ENCODE data around the gene OPN1LW.
A peak's percentile ranks its signal among the peaks of the same experiment; 100 is the strongest.

OPN1LW gene

DNA sequence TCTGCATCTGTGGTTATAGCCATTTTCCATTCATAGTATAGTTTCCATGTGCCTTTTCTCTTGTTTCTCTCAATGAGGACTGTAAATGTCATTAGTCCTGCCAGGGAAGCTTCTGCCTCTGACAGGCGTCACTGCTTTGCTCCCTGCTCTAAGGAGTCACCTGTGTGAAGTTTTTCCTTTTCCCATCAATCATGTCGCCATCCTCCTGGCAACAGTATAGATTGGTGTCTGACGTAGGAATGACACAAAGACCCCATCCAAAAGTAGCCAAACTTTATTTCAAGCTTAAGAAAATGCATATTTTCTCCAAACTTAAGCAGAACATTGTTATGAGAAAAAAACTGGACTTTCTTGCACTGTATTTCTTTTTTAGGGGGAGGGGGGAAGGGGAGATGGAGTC is 23.5 kb upstream of the OPN1LW start:
- no peaks in the 10 kb centered on the region for H3K27me3 ChIP-seq (ENCODE audit: low read depth)
- no peaks in the 10 kb centered on the region for H3K36me3 ChIP-seq (replicated peaks)
- in situ Hi-C loops (cut with MboI; ENCODE audit: low sequenced_read_pairs) = no loop called here
- no peak overlapping the region for H3K4me3 ChIP-seq
- DNase-seq (ENCODE audit: low spot score in 2 of 2) = no peak
- H3K4me1 ChIP-seq = no peaks in the 10 kb centered on the region
- no peaks in the 10 kb centered on the region for H3K9me3 ChIP-seq

GRCh38 chrX:154121207-154121606 is 22.8 kb upstream of the OPN1LW start:
- in situ Hi-C loops (cut with MboI; ENCODE audit: low sequenced_read_pairs) = no loop called here
- DNase-seq (ENCODE audit: low spot score in 2 of 2) = no peak
- no peaks in the 10 kb centered on the region for H3K27me3 ChIP-seq (ENCODE audit: low read depth)
- H3K9me3 ChIP-seq = no peaks in the 10 kb centered on the region
- no peaks in the 10 kb centered on the region for H3K36me3 ChIP-seq (replicated peaks)
- H3K4me1 ChIP-seq = no peaks in the 10 kb centered on the region
- no peak overlapping the region for H3K4me3 ChIP-seq

- in situ Hi-C loops (cut with MboI; ENCODE audit: low sequenced_read_pairs) = no loop called here
- H3K9me3 ChIP-seq = no peaks in the 10 kb centered on the region
- no peak for DNase-seq (ENCODE audit: low spot score in 2 of 2)
- H3K36me3 ChIP-seq (replicated peaks) = no peaks in the 10 kb centered on the region
- no peak overlapping the region for H3K4me3 ChIP-seq
- H3K4me1 ChIP-seq = no peaks in the 10 kb centered on the region
- no peaks in the 10 kb centered on the region for H3K27me3 ChIP-seq (ENCODE audit: low read depth)
These were observed 22.1 kb upstream of the OPN1LW start for GRCh38 chrX:154121961-154122360.

DNA sequence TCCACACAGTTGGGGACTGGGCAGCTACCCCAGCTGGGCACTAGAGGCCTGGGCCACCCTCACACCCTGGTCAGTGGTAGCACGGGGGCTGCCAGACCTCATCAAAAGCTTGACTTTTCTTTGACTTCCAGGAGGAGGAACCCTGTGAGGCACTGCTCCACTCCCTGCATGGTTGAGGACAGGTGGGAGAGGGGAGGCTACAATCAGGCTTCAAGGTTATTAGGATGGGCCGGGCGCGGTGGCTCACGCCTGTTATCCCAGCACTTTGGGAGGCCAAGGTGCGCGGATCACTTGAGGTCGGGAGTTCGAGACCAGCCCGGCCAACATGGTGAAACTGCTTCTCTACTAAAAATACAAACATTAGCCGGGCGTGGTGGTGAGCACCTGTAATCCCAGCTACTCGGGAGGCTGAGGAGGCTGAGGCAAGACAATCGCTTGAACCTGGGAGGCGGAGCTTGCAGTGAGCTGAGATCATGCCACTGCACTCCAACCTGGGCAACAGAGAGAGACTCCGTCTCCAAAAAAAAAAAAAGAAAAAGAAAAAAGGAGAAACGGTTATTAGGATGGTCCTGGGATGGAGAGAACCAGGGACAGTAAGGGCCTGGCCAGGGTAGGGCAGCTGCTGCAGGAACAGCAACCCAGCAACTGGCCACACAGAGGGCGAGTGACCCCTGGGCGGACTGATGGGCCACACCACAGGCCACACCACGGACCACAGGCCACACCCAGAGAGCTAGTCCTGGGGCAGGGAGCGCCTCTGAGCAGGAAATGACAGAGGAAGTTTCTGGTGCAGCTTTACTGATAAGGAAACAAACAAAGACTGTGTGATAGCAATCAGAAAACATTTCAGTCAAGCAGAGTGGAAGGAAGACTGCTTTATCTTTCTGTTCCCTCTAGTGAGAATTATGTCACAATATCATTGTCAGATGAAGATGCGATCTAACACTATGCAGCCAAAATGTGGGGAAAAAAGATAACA is 20.5 kb upstream of the OPN1LW start:
- Histone ChIP-seq H3K27me3 (ENCODE audit: low read depth) (no peaks in the 10 kb centered on the region), H3K4me1 (no peaks in the 10 kb centered on the region), H3K4me3 (no peak overlapping the region), H3K36me3 (replicated peaks) (no peaks in the 10 kb centered on the region), H3K9me3 (no peaks in the 10 kb centered on the region)
- DNase-seq (ENCODE audit: low spot score in 2 of 2) = no peak
- in situ Hi-C loops (cut with MboI; ENCODE audit: low sequenced_read_pairs) = no loop called here

DNA sequence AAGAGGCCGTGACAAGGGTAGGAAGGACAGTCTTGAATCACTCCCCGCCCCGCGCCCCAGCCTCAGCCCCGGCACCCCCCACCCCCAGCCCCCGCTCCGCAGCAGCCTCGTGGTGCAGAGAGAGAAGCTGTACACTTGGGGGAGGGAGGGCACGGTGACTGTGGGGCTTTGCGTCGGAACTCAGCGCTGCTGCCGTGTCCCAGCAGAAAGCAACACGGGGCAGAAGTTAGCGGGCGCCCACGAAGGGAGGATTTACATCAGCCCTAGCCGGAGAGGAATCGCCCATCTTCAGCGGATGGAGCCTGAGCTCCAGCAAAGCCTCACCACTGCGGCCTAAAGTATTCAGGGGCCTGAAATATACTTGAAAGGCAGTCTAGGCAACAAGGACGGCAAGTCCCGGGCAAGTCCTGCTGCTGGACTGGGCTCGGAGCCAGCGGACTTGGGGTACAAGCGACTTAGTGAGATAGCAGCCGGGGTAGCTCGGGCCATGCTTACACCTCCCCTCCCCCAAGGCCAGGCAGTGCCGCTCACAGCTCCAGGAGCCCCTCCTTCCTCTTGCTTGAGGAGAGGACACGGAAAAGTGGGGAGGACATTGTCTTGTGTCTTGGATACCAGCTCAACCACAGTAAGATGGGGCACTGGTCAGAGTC is 18.5 kb upstream of the OPN1LW start:
- Histone ChIP-seq H3K4me3 (no peak overlapping the region), H3K9me3 (no peaks in the 10 kb centered on the region), H3K4me1 (no peaks in the 10 kb centered on the region), H3K27me3 (ENCODE audit: low read depth) (no peaks in the 10 kb centered on the region), H3K36me3 (replicated peaks) (no peaks in the 10 kb centered on the region)
- DNase-seq (ENCODE audit: low spot score in 2 of 2) = no peak
- in situ Hi-C loops (cut with MboI; ENCODE audit: low sequenced_read_pairs) = loop anchor here (25.0 kb wide), 1 partner anchor 912 kb away; the partner anchor contains the start of gene FUNDC2

GRCh38 chrX:154126101-154126500 is 17.9 kb upstream of the OPN1LW start:
- no peak for DNase-seq (ENCODE audit: low spot score in 2 of 2)
- no peaks in the 10 kb centered on the region for H3K9me3 ChIP-seq
- H3K4me3 ChIP-seq = no peak overlapping the region
- no peaks in the 10 kb centered on the region for H3K36me3 ChIP-seq (replicated peaks)
- no peaks in the 10 kb centered on the region for H3K27me3 ChIP-seq (ENCODE audit: low read depth)
- in situ Hi-C loops (cut with MboI; ENCODE audit: low sequenced_read_pairs) = loop anchor here (25.0 kb wide), 1 partner anchor 911 kb away; the partner anchor contains the start of gene FUNDC2
- H3K4me1 ChIP-seq = no peaks in the 10 kb centered on the region

DNA sequence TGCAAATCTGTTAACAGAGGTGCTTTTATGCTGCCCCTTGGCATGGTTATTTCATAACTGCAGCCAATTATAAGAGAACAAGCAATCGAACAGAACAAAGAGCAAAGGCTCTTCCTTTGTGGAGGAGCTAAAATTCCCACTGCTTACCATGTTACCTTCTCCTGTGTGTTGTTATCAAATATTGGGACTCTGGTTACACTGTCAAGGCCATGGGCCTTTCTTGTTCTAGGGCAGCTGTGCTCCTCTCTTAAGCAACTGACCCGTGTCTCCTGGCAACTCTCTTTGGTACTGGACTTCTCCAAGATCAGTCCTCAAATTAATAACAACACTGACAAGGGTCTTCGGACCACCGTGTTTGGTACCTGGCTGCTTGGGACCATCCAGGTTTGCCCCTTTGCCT is 12.1 kb upstream of the OPN1LW start:
- Histone ChIP-seq H3K4me1 (peaks cover 2% of the 10 kb centered on the region; the same call in 1 of the 2 replicates), H3K36me3 (replicated peaks) (no peaks in the 10 kb centered on the region), H3K4me3 (no peak overlapping the region), H3K9me3 (no peaks in the 10 kb centered on the region), H3K27me3 (ENCODE audit: low read depth) (no peaks in the 10 kb centered on the region)
- no peak for DNase-seq (ENCODE audit: low spot score in 2 of 2)
- in situ Hi-C loops (cut with MboI; ENCODE audit: low sequenced_read_pairs) = loop anchor here (25.0 kb wide), 1 partner anchor 905 kb away; the partner anchor contains the start of gene FUNDC2

DNA sequence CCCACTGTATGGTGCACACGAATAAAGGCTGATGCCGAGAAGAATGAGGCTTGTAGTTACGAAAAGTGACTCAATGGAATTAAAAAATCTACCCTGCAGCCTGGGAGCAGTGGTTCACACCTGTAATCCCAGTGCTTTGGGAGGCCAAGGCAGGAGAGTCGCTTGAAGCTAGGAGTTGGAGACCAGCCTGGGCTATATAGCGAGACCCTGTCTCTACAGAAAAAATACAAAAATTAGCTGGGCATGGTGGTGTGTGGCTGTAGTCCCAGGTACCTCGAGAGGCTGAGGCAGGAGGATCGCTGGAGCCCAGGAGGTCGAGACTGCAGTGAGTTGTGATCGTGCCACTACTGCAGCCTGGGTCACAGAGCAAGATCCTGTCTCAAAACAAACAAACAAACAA is 11.7 kb upstream of the OPN1LW start:
- H3K4me1 ChIP-seq = peaks cover 3% of the 10 kb centered on the region; the same call in 1 of the 2 replicates
- no peaks in the 10 kb centered on the region for H3K36me3 ChIP-seq (replicated peaks)
- H3K4me3 ChIP-seq = no peak overlapping the region
- in situ Hi-C loops (cut with MboI; ENCODE audit: low sequenced_read_pairs) = loop anchor here (25.0 kb wide), 1 partner anchor 905 kb away; the partner anchor contains the start of gene FUNDC2
- no peaks in the 10 kb centered on the region for H3K27me3 ChIP-seq (ENCODE audit: low read depth)
- DNase-seq (ENCODE audit: low spot score in 2 of 2) = no peak
- no peaks in the 10 kb centered on the region for H3K9me3 ChIP-seq

DNA sequence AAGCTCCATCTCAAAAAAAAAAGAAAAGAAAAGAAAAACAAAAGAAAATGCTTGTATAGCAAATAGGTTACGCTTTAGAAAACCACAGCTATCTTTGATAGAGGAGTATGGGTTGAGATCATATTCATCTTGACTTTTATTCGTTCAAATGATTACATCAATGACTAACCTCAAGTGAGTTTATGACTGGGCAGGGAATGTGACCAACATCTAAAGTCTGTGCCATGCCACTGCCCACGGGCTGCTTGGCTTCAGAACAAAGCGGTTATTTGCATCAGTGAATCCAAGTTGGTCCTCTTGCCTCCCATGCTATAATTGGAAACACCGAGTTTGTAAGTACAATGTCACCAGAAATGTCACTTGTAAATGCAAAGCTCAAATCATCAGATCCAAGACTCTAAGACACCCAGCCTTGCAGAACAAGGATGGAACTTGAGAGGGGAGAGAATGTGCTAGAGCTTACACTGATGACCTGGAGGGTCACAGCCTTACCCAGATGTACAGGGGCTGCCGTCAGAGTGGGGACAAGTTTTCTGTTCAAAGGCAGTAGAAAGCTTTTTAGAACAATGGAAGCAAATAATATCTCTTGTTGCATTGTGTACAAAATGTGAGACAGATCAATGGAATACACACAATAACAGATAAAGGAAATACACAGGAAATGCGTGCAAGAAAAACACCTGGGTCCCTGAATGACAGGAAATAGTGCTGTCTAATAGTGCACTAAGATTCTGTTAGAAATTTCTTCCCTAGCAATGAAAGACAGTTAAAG is 8.4 kb upstream of the OPN1LW start:
- H3K4me1 ChIP-seq = peaks cover 3% of the 10 kb centered on the region; the same call in 1 of the 2 replicates
- no peak overlapping the region for H3K4me3 ChIP-seq
- H3K27me3 ChIP-seq (ENCODE audit: low read depth) = no peaks in the 10 kb centered on the region
- DNase-seq (ENCODE audit: low spot score in 2 of 2) = no peak
- no peaks in the 10 kb centered on the region for H3K36me3 ChIP-seq (replicated peaks)
- no peaks in the 10 kb centered on the region for H3K9me3 ChIP-seq
- in situ Hi-C loops (cut with MboI; ENCODE audit: low sequenced_read_pairs) = loop anchor here (25.0 kb wide), 1 partner anchor 902 kb away; the partner anchor contains the start of gene FUNDC2

DNA sequence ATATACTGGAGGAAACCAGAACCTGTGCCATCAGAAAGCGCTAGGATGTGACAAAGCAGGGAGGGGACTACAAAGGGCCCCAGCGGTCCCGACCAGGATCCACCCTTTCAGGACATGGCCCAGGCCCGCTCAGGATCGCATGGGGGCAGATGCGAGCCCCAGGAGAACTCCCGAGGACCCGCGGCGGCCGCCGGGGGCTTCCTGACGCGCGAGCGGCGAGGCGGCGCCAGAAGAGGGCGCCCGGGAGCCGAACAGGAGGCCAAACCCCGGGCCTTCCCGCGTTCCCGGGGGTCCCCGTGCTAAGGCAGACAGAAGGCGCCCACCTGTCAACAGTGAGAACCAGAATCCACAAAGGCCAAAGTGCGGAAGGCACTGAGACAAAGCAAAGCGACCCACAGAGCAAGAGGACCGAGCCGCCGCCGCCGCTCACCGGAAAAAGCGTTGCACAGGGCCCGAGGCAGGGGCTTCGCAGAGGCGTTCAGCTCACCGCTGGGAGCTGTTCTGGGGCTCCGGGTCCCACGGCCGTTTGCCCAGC is 7.3 kb upstream of the OPN1LW start:
- no peaks in the 10 kb centered on the region for H3K9me3 ChIP-seq
- no peaks in the 10 kb centered on the region for H3K27me3 ChIP-seq (ENCODE audit: low read depth)
- H3K4me3 ChIP-seq = peak overlapping the region; percentile 14
- peaks cover 3% of the 10 kb centered on the region; the same call in 1 of the 2 replicates for H3K4me1 ChIP-seq
- H3K36me3 ChIP-seq (replicated peaks) = no peaks in the 10 kb centered on the region
- in situ Hi-C loops (cut with MboI; ENCODE audit: low sequenced_read_pairs) = loop anchor here (25.0 kb wide), 1 partner anchor 901 kb away; the partner anchor contains the start of gene FUNDC2
- peak; percentile 76 to 91 for DNase-seq (ENCODE audit: low spot score in 2 of 2)

DNA sequence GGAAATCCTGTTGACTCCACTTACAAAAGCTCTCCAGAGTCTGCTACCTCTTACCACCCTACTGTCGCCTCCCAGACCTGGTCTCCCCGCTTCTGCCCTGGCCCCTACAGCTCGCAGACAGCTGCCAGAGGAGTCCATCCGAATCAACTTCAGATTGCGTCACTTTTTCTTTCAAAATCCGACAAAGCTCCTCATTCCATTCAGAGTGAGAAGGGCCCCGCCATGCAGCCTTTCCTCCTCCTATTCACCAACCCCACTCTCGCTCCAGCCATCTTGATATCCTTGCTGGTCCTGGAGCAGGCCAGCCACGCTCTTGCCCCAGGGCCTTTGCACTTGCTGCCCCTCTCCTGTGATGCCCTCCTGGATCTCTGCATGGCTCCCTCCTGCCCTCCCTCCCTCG is 5.2 kb upstream of the OPN1LW start:
- no peak for DNase-seq (ENCODE audit: low spot score in 2 of 2)
- in situ Hi-C loops (cut with MboI; ENCODE audit: low sequenced_read_pairs) = loop anchor here (25.0 kb wide), 1 partner anchor 898 kb away; the partner anchor contains the start of gene FUNDC2
- no peak overlapping the region for H3K4me3 ChIP-seq

DNA sequence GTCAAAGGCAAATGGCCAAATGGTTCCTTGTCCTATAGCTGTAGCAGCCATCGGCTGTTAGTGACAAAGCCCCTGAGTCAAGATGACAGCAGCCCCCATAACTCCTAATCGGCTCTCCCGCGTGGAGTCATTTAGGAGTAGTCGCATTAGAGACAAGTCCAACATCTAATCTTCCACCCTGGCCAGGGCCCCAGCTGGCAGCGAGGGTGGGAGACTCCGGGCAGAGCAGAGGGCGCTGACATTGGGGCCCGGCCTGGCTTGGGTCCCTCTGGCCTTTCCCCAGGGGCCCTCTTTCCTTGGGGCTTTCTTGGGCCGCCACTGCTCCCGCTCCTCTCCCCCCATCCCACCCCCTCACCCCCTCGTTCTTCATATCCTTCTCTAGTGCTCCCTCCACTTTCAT is 3.8 kb upstream of the OPN1LW start:
- no peak for DNase-seq (ENCODE audit: low spot score in 2 of 2)
- Histone ChIP-seq H3K36me3 (replicated peaks) (no peaks in the 10 kb centered on the region), H3K27me3 (ENCODE audit: low read depth) (no peaks in the 10 kb centered on the region), H3K4me1 (peaks cover 3% of the 10 kb centered on the region; the same call in 1 of the 2 replicates), H3K4me3 (no peak overlapping the region), H3K9me3 (no peaks in the 10 kb centered on the region)
- in situ Hi-C loops (cut with MboI; ENCODE audit: low sequenced_read_pairs) = loop anchor here (25.0 kb wide), 1 partner anchor 897 kb away; the partner anchor contains the start of gene FUNDC2

More for the DNA sequence above, 5.2 kb upstream of the OPN1LW start:
- Histone ChIP-seq H3K36me3 (replicated peaks) (no peaks in the 10 kb centered on the region), H3K27me3 (ENCODE audit: low read depth) (no peaks in the 10 kb centered on the region), H3K9me3 (no peaks in the 10 kb centered on the region), H3K4me1 (peaks cover 3% of the 10 kb centered on the region; the same call in 1 of the 2 replicates)

GRCh38 chrX:154140742-154141141 is 3.3 kb upstream of the OPN1LW start:
- no peaks in the 10 kb centered on the region for H3K36me3 ChIP-seq (replicated peaks)
- H3K27me3 ChIP-seq (ENCODE audit: low read depth) = no peaks in the 10 kb centered on the region
- in situ Hi-C loops (cut with MboI; ENCODE audit: low sequenced_read_pairs) = loop anchor here (25.0 kb wide), 1 partner anchor 897 kb away; the partner anchor contains the start of gene FUNDC2
- no peak for DNase-seq (ENCODE audit: low spot score in 2 of 2)
- H3K4me3 ChIP-seq = no peak overlapping the region
- H3K9me3 ChIP-seq = no peaks in the 10 kb centered on the region
- peaks cover 3% of the 10 kb centered on the region; the same call in 1 of the 2 replicates for H3K4me1 ChIP-seq

Data from HAP-1 (cell line).